Uterus (tissue), 2 donors: ENCODE measurements around the gene OR6C70.

Experiments used
- POLR2A ChIP-seq, 2 donors: fragments of 450-650 bp; IDR thresholded peaks; one replicate each; pipeline ENCODE4 v1.6.1; 2016; ENCODE audit warnings: antibody characterized with exemption in 2 of 2, mild to moderate bottlenecking in 1 of 2, moderate library complexity in 1 of 2
- TF ChIP-seq, protein P1 (sequence below), 4 experiments: fragments of 200-600 bp in 2 of 4; fragments of 450-650 bp in 2 of 4; sonication (generic) in 2 of 4; IDR thresholded peaks; one replicate each; pipeline ENCODE4 v1.5.1; 2016 to 2019; ENCODE audit warnings: antibody characterized with exemption in 4 of 4, mild to moderate bottlenecking in 2 of 4, moderate library complexity in 1 of 4

GRCh38 chr12:55499810-55500252 lies 29.9 kb upstream of the OR6C70 start:
- TF ChIP-seq, protein P1, sequence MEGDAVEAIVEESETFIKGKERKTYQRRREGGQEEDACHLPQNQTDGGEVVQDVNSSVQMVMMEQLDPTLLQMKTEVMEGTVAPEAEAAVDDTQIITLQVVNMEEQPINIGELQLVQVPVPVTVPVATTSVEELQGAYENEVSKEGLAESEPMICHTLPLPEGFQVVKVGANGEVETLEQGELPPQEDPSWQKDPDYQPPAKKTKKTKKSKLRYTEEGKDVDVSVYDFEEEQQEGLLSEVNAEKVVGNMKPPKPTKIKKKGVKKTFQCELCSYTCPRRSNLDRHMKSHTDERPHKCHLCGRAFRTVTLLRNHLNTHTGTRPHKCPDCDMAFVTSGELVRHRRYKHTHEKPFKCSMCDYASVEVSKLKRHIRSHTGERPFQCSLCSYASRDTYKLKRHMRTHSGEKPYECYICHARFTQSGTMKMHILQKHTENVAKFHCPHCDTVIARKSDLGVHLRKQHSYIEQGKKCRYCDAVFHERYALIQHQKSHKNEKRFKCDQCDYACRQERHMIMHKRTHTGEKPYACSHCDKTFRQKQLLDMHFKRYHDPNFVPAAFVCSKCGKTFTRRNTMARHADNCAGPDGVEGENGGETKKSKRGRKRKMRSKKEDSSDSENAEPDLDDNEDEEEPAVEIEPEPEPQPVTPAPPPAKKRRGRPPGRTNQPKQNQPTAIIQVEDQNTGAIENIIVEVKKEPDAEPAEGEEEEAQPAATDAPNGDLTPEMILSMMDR (IDR thresholded peaks at IDR 0.05) = no peak
- TF ChIP-seq POLR2A (IDR thresholded peaks at IDR 0.05) = no peak
